Nephron progenitor cell (in vitro differentiated cells): ENCODE results near the gene IL21R.
"Not testable (repeated sequence)": the region's sequence is repeated elsewhere in the genome, so short reads cannot be mapped to it uniquely, and the experiment has no call there.

Source experiments
- DNase-seq: peaks from one replicate; pipeline ENCODE4 v3.0.0; 2021
- H3K27ac Mint-ChIP-seq: 2 replicates; pipeline ENCODE4 v1.8.0; 2021; ENCODE audit warnings: mild to moderate bottlenecking, moderate library complexity, mixed read lengths
- H3K27me3 Mint-ChIP-seq: 2 replicates; pipeline ENCODE4 v1.8.0; 2021; ENCODE audit warnings: mild to moderate bottlenecking, low read depth, mixed read lengths; ENCODE audit not compliant: poor library complexity
- H3K36me3 Mint-ChIP-seq: 2 replicates; pipeline ENCODE4 v1.8.0; 2021; ENCODE audit warnings: low read depth, mixed read lengths
- H3K4me1 Mint-ChIP-seq: 2 replicates; pipeline ENCODE4 v1.8.0; 2021; ENCODE audit warnings: mixed read lengths
- H3K4me3 Mint-ChIP-seq: 2 replicates; pipeline ENCODE4 v1.8.0; 2021; ENCODE audit warnings: mild to moderate bottlenecking, moderate library complexity, mixed read lengths
- H3K9me3 Mint-ChIP-seq: 2 replicates; pipeline ENCODE4 v1.8.0; 2021; ENCODE audit warnings: mild to moderate bottlenecking, moderate library complexity, mixed read lengths
- TF ChIP-seq, protein P1 (sequence below): fragments of 200-600 bp; sonication (generic); IDR thresholded peaks from 2 replicates; pipeline ENCODE4 v1.5.0; 2021; ENCODE audit warnings: antibody characterized with exemption

The IL21R gene

GRCh38 chr16:27429981-27430441 lies 28.0 kb downstream of the IL21R start:
- no peak overlapping the region for H3K27ac Mint-ChIP-seq
- peaks cover 2% of the 10 kb centered on the region for H3K9me3 Mint-ChIP-seq
- no peak for DNase-seq

DNA sequence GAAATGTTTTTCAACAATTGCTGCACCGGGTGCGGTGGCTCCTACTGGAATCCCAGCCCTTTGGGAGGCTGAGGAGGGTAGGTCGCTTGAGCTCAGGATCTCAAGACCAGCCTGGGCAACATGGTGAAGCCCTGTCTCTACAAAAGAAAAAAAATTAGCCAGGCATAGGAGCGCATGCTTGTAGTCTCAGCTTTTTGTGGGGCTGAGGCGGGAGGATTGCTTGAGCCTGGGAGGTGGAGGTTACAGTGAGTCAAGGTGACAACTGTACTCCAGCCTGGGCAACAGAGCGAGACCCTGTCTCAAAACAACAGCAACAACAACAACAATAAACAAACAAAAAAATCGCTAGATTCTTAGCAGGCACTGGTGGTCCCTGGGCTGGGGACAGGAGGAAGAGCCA lies 28.5 kb downstream of the IL21R start:
- Mint-ChIP-seq H3K27ac (no peak overlapping the region), H3K27me3 (peaks cover 13% of the 10 kb centered on the region), H3K4me1 (peaks cover 29% of the 10 kb centered on the region), H3K36me3 (no peaks in the 10 kb centered on the region), H3K9me3 (no peaks in the 10 kb centered on the region), H3K4me3 (no peak overlapping the region)
- no peak for DNase-seq
- TF ChIP-seq, protein P1, sequence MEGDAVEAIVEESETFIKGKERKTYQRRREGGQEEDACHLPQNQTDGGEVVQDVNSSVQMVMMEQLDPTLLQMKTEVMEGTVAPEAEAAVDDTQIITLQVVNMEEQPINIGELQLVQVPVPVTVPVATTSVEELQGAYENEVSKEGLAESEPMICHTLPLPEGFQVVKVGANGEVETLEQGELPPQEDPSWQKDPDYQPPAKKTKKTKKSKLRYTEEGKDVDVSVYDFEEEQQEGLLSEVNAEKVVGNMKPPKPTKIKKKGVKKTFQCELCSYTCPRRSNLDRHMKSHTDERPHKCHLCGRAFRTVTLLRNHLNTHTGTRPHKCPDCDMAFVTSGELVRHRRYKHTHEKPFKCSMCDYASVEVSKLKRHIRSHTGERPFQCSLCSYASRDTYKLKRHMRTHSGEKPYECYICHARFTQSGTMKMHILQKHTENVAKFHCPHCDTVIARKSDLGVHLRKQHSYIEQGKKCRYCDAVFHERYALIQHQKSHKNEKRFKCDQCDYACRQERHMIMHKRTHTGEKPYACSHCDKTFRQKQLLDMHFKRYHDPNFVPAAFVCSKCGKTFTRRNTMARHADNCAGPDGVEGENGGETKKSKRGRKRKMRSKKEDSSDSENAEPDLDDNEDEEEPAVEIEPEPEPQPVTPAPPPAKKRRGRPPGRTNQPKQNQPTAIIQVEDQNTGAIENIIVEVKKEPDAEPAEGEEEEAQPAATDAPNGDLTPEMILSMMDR: no peak

More at GRCh38 chr16:27429981-27430441, 28.0 kb downstream of the IL21R start:
- Mint-ChIP-seq H3K27me3 (peaks cover 13% of the 10 kb centered on the region), H3K36me3 (no peaks in the 10 kb centered on the region), H3K4me1 (peaks cover 29% of the 10 kb centered on the region), H3K4me3 (no peak overlapping the region)
- TF ChIP-seq, protein P1: no peak

DNA sequence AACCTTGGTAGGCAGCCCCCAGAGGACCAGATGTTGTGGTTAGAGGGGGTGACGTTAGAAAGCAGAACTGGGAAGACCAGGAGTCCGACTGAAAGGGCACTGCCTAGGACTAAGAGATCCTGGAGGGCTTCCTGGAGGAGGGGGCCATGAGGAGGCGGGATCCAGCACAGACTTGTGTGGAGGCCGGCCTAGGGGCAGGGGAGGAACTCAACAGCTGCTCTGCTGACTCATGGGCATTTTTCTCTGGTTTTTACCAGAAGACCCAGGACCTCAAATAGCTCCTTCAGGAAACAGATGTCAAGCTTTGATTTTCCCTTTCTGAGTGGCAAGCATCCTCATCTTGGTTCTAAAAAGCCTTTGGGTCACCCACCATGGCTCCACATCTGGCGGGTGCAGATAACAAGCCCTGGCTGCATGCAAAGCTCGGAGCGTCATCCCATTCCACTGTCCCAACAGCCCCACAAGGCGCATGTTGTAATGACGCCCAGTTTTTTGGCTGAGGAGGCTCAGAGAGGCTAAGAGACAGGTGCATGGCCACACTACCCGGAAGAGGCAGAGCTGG lies 29.0 kb downstream of the IL21R start:
- no peak for DNase-seq
- Mint-ChIP-seq H3K4me1 (peaks cover 29% of the 10 kb centered on the region), H3K4me3 (no peak overlapping the region), H3K9me3 (no peaks in the 10 kb centered on the region), H3K27ac (no peak overlapping the region), H3K36me3 (no peaks in the 10 kb centered on the region), H3K27me3 (peaks cover 8% of the 10 kb centered on the region)
- TF ChIP-seq, protein P1: no peak

- Mint-ChIP-seq H3K4me3 (no peak overlapping the region), H3K9me3 (no peaks in the 10 kb centered on the region), H3K36me3 (no peaks in the 10 kb centered on the region), H3K27ac (no peak overlapping the region), H3K4me1 (peaks cover 29% of the 10 kb centered on the region), H3K27me3 (peaks cover 7% of the 10 kb centered on the region)
- DNase-seq: no peak
- TF ChIP-seq, protein P1: no peak
Measured at GRCh38 chr16:27431773-27432532, 30.0 kb downstream of the IL21R start.

GRCh38 chr16:27432558-27432957 lies 30.6 kb downstream of the IL21R start:
- Mint-ChIP-seq H3K27ac (peak overlapping the region; percentile 30), H3K36me3 (no peaks in the 10 kb centered on the region), H3K27me3 (peaks cover 7% of the 10 kb centered on the region), H3K4me1 (peaks cover 26% of the 10 kb centered on the region), H3K9me3 (no peaks in the 10 kb centered on the region), H3K4me3 (no peak overlapping the region)
- TF ChIP-seq, protein P1: no peak
- DNase-seq: no peak

GRCh38 chr16:27433191-27433590 lies 31.2 kb downstream of the IL21R start:
- peaks cover 25% of the 10 kb centered on the region for H3K4me1 Mint-ChIP-seq
- not testable (repeated sequence) for DNase-seq, H3K9me3 Mint-ChIP-seq, H3K36me3 Mint-ChIP-seq, H3K4me3 Mint-ChIP-seq, H3K27me3 Mint-ChIP-seq
- peak overlapping the region; percentile 30 for H3K27ac Mint-ChIP-seq
